HG02973 (cell line): Measurements from ENCODE around the gene OVOL3.
"Not testable (repeated sequence)": the region's sequence is repeated elsewhere in the genome, so short reads cannot be mapped to it uniquely, and the experiment has no call there.

ENCODE experiments used
- ATAC-seq: cut with Tn5 transposase; IDR thresholded peaks from one replicate; pipeline ENCODE4 v1.9.1; 2021; ENCODE audit warnings: moderate library complexity; ENCODE audit not compliant: unreplicated experiment

OVOL3 gene

DNA sequence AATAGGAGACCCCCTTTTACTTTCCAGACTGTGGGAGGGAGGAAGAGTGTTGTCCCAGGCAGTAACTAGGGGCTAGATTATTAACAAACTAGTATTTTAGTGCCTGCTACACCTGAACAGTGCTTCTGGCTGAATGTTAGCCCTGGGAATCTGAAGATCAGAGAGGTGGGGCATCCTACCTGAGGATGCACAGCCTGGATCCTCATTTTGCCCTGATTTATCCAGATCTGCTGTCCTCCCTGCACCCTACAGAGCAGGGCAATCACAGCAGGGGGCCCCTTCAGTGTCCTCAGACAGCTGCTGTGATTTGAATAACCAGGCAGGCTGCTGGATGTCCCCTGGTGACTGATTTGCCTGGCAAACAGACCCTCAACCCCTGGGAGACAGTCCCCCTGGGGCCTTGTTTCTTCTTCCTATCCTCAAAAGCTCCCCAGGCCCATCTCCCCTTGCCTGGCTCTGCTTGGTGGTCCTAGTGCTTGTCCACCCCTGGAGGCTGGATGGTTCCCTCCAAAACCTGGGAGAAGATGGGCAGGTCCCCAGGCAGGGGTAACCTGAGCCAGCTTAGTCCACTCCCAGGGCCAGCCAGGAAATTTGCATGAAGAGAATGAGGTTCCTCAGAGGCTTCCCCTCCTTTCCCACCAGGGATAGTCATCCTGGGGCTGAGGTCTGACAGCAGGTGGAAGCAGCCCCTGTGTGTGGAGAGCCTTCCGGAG is at the start of gene OVOL3:
Gene OVOL3, plus strand, starts transcription at position 657 of the 713 bp plus-strand sequence. CDS start 60 bp downstream, outside the sequence.
- ATAC-seq, result no peak

DNA sequence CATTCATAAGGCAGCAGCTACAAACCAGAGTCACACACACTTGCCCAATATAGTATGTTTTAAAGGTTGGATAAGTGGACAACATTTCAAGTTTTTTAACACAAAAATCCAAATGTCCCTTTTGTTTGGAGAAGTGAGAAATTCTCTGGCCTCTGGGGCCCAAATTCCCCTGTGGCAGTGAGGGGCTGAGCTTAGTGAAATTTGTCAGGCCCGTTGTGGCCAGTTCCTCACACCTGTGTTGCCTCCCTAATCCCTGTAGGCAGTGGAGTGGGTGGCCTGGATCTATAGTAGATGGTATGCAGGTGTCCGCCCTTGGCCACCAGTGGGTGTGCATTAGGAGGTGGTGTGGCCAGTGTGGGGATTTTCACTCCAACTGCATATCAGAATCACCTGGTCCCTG is 49.6 kb upstream of the OVOL3 start:
- no peak for ATAC-seq

DNA sequence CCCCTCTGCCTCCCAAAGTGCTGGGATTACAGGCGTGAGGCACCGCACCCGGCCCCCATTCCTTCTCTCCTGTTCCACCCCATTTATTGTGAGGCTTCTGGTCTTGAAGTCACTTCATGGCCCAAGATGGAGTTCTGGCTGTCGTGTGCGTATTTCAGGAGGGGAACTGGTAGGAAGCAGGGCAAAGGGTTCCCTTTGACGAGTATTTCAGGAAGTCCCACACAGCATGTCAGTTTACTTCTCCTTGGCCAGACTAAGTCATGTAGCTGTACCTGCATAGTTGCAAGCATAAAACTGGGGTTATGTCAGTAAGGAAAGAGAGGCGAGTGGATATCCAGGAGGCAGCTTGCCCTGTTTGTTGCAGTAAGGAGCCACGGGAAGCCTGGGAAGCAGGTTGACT is 46.1 kb upstream of the OVOL3 start:
- no peak for ATAC-seq

DNA sequence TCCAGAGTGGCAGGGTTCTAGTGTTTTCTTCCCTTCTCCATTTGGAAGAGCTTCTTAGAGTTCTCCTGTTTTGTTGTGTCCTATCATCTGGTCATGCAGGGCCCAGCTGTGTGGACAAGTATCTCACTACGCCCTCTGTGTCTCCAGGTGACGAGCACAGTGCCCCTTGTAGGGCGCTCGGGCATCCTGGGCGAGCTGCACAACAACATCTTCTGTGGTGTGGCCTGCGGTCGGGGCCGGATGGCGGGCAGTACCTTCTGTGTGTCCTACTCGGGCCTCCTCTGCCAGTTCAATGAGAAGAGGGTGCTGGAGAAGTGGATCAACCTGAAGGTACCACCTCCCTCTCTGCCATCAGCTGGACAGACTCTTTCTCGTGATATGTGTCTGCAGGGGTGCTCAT is 43.3 kb upstream of the OVOL3 start:
- no peak for ATAC-seq

DNA sequence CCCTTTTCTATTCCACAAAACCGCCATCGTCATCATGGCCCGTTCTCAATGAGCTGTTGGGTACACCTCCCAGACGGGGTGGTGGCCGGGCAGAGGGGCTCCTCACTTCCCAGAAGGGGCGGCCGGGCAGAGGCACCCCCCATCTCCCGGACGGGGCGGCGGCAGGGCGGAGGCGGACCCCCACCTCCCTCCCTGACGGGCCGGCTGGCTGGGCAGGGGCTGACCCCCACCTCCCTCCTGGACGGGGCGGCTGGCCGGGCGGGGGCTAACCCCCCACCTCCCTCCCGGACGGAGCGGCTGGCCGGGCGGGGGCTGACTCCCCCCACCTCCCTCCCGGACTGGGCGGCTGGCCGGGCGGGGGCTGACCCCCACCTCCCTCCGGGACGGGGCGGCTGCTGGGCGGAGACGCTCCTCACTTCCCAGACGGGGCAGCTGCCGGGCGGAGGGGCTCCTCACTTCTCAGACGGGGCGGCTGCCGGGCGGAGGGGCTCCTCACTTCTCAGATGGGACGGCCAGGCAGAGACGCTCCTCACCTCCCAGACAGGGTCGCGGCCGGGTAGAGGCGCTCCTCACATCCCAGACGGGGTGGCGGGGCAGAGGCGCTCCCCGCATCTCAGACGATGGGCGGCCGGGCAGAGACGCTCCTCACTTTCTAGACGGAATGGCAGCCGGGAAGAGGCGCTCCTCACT is 42.0 kb upstream of the OVOL3 start:
- not testable (repeated sequence) for ATAC-seq

DNA sequence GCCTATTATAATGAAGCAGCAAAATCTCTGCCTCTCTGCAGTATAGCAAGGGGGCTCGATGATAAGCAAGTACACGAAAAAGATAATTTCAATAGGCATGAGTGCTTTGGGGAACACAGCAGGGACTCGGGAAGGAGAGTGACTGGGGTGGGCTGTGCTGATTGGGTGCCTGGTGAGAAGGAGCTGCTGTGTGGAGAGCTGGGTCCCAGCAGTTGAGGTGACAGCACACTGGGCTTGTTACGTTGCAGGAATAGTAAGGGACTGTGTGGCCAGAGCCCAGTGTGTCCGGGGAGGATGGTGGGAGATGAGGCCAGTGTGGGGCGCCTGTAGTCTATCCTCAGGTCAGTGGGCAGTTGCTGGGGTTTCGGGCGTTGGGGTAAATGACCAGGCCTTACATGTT is 38.9 kb upstream of the OVOL3 start:
- ATAC-seq, result no peak

DNA sequence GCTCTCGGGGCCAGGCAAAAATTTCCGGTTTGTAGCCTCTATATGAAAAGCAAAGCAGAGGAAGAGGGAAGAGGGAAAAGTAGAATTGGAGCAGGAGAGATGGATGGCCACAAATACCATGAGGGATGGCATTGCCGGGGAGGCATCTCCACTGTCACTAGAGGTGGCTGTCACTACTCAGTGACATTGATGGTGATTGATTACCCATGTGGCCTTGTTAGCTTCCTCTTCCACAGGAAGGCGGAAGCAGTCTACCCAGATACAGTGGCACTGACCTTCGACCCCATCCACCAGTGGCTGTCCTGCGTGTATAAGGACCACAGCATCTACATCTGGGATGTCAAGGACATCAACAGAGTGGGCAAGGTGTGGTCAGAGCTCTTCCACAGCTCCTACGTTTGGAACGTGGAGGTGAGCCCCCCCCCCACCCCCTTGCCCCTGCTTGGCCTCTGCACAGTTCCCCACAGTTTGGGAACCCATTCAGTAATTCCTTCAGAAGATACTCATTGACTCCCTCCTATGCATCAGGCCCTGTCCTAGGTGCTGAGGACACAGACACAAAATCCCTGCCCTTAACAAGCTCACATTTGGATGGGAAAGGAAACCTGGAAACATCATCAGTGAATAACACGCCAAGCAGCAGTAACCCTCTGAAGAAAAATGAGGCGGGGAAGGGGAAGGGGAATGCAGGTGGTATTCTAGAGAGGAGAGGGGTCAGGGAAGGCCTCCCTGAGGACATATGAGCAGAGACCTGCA is 37.6 kb upstream of the OVOL3 start:
- no peak for ATAC-seq

DNA sequence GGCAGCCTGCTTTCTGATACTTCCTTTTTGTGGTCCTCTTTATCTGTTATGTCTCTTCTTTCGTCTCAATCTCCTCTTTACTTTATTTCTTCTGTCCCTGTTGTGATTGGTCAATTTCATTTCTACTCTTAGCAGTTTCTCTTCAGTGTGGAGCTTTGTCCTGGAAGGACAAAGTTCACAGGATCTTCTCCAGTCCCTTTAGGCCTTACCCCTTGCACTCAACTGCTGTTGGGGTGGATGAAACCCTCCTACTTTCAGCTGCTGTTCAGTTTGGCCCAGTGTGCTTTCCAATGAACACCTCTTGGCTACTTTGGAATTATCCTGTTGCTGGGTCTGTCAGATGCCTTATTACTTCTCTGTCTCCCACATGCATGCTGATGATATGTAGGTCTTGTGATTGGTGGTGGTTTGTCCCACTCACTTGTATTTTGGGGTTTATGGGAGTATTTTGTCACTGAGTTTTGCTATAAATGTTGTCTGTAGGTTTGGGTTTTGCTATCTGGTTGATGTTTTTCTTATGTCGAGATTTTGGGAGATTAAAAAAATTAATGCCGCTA is 31.5 kb upstream of the OVOL3 start:
- no peak for ATAC-seq

DNA sequence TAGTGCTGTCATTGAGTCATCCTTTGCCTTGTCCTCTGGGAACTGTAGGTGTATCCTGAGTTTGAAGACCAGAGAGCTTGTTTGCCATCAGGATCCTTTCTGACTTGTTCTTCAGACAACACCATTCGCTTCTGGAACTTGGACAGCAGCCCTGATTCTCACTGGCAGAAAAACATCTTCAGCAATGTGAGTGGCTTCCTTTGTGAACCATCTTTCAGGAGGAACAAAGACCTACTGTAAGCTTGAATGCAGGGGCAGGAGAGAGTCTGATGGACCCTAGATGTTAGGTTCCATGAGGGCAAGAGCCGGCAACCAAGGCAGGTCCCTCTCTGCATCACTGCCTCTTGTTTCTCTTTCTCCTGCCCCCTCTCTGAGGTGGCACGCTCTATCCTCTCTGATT is 29.6 kb upstream of the OVOL3 start:
- no peak for ATAC-seq

DNA sequence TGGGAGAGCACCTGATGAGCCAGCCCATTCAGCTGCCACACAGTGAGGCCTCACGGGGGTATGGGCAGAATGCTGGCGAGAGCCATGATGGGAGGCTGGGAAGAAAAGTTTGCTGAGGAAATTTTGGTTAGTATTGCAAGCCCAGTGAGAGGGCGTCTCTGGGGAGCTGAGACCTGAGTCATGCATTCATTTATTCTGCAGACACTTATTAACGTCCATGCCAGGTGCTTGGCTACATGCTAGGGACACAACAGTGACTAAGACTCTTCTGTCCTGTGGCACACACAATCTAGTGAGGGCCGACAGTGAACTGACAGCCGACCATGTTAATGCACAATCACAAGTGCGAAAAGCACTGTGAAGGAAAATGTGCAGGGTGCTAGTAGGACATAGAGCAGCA is 29.0 kb upstream of the OVOL3 start:
- ATAC-seq, result no peak

DNA sequence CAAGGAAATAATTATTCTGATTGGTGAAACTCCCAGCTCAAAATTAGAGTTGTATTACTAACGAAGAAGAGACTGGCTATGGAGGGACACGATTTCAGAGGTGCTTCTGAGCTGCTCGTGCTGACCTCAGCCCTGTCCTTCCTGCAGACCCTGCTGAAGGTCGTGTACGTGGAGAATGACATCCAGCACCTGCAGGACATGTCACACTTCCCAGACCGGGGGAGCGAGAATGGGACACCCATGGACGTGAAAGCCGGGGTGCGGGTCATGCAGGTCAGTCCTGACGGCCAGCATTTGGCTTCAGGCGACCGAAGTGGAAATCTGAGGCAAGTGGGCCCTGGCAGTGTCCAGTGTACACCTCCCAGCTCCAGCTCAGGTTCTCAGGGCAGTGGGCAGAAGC is 28.0 kb upstream of the OVOL3 start:
- ATAC-seq, result no peak

DNA sequence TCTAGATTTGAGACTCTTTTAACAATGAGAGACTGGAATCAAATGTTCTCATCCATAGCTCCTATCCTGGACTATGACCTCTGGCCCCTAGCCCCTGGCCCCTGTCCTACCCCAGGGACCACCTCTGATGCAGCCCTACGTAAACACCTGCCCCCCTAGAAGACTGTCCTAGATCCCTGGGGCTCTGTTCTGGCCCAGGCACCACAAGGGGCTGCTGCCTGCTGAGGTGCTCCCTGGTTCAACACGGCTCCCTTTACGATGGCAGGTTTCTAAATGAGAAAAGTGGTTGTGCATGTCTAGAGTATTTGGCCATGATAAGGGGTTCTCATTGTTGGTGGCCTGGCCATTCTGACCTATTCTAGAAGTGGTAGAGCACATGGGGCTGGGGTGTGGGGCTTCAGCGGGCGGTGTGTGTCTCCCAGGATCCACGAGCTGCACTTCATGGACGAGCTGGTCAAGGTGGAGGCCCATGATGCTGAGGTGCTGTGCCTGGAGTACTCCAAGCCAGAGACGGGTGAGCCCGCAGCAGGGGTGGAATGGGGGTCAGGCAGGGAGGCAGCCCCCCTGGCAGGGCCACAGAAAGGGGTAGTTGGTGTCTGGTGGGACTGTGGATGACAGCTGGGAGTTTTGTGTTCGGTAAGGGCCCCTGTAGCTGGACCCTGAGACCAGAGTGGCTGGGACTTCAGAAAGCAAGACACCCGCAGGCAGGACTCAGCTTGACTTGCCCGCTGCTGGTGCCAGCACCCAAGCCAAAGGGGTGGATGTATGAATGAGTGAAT is 26.5 kb upstream of the OVOL3 start:
- no peak for ATAC-seq

DNA sequence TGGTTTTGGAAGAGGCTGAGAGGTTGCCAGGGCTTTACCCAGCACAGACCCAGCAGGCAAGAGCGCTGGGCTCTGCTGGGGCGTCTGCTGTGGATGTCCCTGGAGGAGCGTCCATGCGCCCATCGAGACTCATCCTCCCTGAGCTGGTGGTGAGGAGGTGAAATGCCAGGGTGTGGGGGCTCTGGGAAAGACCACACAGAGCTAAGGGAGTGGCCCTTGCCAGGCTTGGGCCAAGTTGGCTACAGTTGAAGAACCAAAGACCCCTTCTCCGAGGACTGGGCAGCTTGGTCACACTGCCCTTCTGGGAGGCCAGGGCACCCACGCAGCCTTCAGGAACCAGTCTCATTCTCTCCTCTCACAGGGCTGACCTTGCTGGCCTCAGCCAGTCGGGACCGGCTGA is 24.6 kb upstream of the OVOL3 start:
- ATAC-seq, result no peak

DNA sequence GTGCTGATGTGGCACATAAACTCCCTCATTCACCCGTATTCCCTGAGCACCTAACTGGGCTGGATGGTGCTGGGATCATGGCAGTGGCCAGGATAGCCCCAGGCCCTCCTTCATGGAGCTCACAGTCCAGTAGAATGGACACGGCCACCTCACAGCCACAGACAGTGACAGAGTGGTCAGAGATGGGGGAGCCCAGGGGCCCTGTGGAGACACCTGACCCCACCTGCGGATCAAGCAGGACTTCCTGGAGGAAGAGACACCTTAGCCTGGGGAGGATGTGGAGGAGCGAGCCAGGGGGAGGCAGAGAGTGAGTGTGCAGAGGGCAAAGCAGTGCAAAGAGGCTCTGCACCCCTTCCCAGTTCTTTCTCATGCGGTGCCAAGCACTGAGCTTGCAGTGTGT is 21.1 kb upstream of the OVOL3 start:
- no peak for ATAC-seq

DNA sequence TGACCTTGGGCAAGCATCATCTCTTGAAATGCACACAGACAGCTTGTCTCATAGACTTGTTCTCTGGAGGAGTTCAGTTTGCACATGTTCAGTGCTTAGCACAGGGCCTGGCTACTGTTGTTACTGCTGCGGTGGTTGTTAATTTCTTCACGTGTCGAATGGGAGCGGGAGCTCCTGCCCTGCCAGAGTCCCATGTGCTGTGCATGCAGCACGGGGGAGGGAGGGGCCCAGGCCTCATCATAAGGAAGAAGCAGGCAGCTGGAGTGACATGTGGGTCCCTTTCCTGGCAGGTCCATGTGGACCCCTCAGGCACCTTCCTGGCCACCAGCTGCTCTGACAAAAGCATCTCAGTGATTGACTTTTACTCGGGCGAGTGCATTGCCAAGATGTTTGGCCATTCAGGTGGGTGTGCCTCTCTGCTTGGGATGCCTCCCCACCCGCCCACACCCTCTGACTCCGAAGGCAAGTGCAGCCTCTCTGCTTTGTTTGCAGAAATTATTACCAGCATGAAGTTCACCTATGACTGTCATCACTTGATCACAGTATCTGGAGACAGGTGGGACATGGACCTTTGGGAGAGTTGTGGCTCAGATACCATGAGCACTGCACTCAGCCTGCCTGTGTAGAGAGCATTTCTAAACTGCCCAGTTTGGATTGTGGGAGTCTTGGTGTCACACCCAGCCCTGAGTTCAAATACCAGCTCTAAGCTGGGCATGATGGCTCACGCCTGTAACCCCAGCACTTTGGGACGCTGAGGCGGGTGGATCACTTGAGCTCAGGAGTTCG is 19.8 kb upstream of the OVOL3 start:
- ATAC-seq, result no peak

DNA sequence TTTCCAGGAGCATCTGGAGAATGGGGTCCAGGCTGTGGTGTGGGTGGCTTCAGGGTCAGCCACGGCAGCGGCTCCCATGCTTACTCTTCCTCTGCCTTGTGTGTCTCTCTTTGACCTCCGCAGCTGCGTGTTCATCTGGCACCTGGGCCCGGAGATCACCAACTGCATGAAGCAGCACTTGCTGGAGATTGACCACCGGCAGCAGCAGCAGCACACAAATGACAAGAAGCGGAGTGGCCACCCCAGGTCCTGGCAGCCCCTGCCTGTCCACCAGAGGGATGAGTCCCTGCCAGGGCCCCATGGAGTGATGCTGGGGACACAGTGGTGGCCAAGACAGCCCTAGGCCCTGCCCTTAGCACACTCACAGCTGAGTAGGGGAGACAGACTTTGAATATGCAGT is 18.4 kb upstream of the OVOL3 start:
- ATAC-seq, result no peak

DNA sequence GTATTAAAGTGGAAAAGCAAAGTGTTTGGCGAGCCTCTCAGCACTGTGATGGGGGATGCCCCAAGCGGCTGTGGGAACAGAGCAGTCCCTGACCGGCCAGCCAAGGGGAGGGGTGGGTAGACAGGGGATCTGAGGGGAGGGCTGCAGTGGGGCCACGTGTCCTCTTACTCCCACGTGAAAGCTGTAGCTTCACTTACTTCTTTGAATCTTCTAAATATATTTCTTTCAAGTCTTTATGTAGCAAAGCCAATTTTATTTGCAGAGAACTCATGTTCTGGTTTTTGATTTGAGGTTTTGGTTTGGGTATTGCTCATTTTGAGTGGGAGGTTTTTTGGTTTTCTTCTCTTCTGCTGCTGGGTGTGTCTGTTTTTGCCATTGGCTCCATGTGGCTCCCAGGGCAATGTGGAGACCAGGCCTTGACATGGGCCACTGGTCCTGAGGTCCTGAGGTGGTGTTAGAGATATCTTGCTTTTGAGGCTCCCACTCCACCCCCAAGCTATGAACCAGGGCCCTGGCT is 17.7 kb upstream of the OVOL3 start:
- ATAC-seq, result no peak

DNA sequence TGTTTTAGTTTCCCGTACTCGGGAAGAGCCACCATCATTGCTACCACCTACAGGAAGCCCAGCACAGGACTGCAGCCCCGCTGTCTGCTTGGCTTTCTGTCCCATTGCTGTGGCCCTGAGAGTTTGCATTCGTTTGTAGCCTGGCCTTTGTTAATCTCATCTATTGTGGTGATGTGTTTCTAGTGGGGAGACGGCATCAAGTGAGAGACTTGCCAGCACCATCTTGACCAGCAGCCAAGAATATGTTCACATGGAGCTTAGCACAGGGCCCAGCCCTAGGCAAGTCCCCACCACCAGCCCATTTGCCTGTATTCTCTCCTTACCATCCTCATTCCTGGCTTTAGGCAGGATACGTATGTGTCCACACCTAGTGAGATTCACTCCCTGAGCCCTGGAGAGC is 17.3 kb upstream of the OVOL3 start:
- ATAC-seq, result no peak

DNA sequence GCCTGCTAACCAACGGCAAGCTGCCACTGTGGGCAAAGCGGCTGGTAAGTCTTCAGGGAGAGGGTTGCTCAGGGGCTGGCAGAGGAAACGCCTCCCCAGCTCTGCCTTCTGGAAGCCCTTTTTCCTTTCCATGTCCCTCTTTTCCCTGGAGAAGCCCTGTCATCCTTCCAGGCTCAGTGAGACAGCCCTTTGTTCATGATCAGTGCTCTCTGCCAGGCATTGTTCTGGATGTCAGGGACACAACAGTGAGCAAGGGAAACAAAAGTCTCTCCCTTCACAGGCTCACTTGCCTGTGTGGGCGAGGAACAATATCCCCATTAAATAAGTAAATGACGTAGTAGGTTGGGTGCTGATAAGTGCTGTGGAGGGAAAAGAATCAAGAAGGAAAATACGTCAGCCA is 13.9 kb upstream of the OVOL3 start:
- ATAC-seq, result no peak
